Left lobe of liver (tissue), 2 donors: ENCODE results near the gene IRF7. TPM values are rescaled to one million over a fixed set of nuclear protein-coding genes. Genes with fewer than 3 reads are reported as not detected.
"Not testable (repeated sequence)": the region's sequence is repeated elsewhere in the genome, so short reads cannot be mapped to it uniquely, and the experiment has no call there.

Experiments
- ATAC-seq: fragments of 200-7000 bp; cut with Tn5 transposase; one replicate; pipeline ENCODE4 v1.9.1; 2020; ENCODE audit warnings: mild to moderate bottlenecking, moderate library complexity
- DNase-seq: peaks from one replicate; pipeline ENCODE4 v3.0.0-alpha.2; 2020; ENCODE audit warnings: low spot score
- total RNA-seq: library from RNA; stranded (reverse); gene quantifications from one replicate; pipeline ENCODE4 v1.2.1, GENCODE V29; 2021
- donor health status: DM: no; HTN: no; CAD: no; lungs with moderate emphysema.
- donor health status: DM: no; HTN: yes; CAD: no.

IRF7 gene
- total RNA-seq, result 38.5 TPM

GRCh38 chr11:615504-616319, at the start of gene IRF7:
Gene IRF7, minus strand, starts transcription at chr11:615950. Its CDS starts 586 bp downstream, at chr11:615364.
- peak; percentile 62 for ATAC-seq
- peak; percentile 95 for DNase-seq

GRCh38 chr11:665062-665703, 49.4 kb upstream of the IRF7 start:
- ATAC-seq, result no peak
- DNase-seq, result no peak

GRCh38 chr11:662689-663274, 47.0 kb upstream of the IRF7 start:
- ATAC-seq (peak; percentile 81), DNase-seq (peak; percentile 79)

GRCh38 chr11:660681-661444, 45.1 kb upstream of the IRF7 start:
- DNase-seq (no peak), ATAC-seq (no peak)

- no peak for ATAC-seq
Measured at GRCh38 chr11:660281-660680, 44.5 kb upstream of the IRF7 start.

GRCh38 chr11:659532-660085, 43.9 kb upstream of the IRF7 start:
- DNase-seq, result no peak
- ATAC-seq, result no peak

More at GRCh38 chr11:660281-660680, 44.5 kb upstream of the IRF7 start:
- DNase-seq, result no peak

- ATAC-seq, result peak; percentile 71
Measured at GRCh38 chr11:657691-658126, 42.0 kb upstream of the IRF7 start.

GRCh38 chr11:656866-657265, 41.1 kb upstream of the IRF7 start:
- no peak for ATAC-seq
- no peak for DNase-seq

More at GRCh38 chr11:657691-658126, 42.0 kb upstream of the IRF7 start:
- peak; percentile 83 for DNase-seq

GRCh38 chr11:656426-656825, 40.7 kb upstream of the IRF7 start:
- DNase-seq, result no peak
- no peak for ATAC-seq

- ATAC-seq (peak; percentile 64), DNase-seq (peak; percentile 77)
Measured at GRCh38 chr11:655036-655726, 39.4 kb upstream of the IRF7 start.

- peak; percentile 84 for DNase-seq
- ATAC-seq, result peak; percentile 48
Measured at GRCh38 chr11:654444-654843, 38.7 kb upstream of the IRF7 start.

- no peak for ATAC-seq
- DNase-seq, result no peak
Measured at GRCh38 chr11:653837-654236, 38.1 kb upstream of the IRF7 start.

GRCh38 chr11:653136-653535, 37.4 kb upstream of the IRF7 start:
- not testable (repeated sequence) for DNase-seq

GRCh38 chr11:650482-650881, 34.7 kb upstream of the IRF7 start:
- ATAC-seq (no peak), DNase-seq (no peak)

More at GRCh38 chr11:653136-653535, 37.4 kb upstream of the IRF7 start:
- ATAC-seq, result not testable (repeated sequence)

GRCh38 chr11:647672-648158, 32.0 kb upstream of the IRF7 start:
- peak; percentile 82 for DNase-seq
- peak; percentile 62 for ATAC-seq

GRCh38 chr11:646214-646613, 30.5 kb upstream of the IRF7 start:
- ATAC-seq (no peak), DNase-seq (no peak)

GRCh38 chr11:645536-645935, 29.8 kb upstream of the IRF7 start:
- ATAC-seq (no peak), DNase-seq (no peak)

- no peak for ATAC-seq
- no peak for DNase-seq
Measured at GRCh38 chr11:643849-644738, 28.3 kb upstream of the IRF7 start.

GRCh38 chr11:643366-643765, 27.6 kb upstream of the IRF7 start:
- DNase-seq, result no peak
- ATAC-seq, result no peak
